ENCODE data around the gene ITPKC.

- TF ChIP-seq CTCF (conservative IDR thresholded peaks at IDR 0.05; ENCODE audit: low read length) = no peak
- no peak for TF ChIP-seq EZH2phosphoT487 (IDR thresholded peaks at IDR 0.05; ENCODE audit: borderline replicate concordance)
Measured at GRCh38 chr19:40781140-40781539, 64.2 kb downstream of the ITPKC start.
